Measurements from ENCODE around the gene DUS3L.

Gene DUS3L

GRCh38 chr19:5782322-5782721 is 8.6 kb downstream of the DUS3L start:
- TF ChIP-seq TAF1 (IDR thresholded peaks at IDR 0.05; ENCODE audit: borderline replicate concordance, insufficient read depth, low read length) (no peak), REST (IDR thresholded peaks at IDR 0.05; ENCODE audit: insufficient read depth in 1 of 2, low read depth in 2 of 2, low read length in 2 of 2) (no peak), POLR2AphosphoS5 (IDR thresholded peaks at IDR 0.05; ENCODE audit: low read depth, low read length) (no peak), SIN3A (IDR thresholded peaks at IDR 0.05; ENCODE audit: borderline replicate concordance, insufficient read depth, low read length) (no peak), FOXP2 (optimal IDR thresholded peaks at IDR 0.05; ENCODE audit: borderline replicate concordance, extremely low read depth, extremely low read length, insufficient read depth) (no peak)

GRCh38 chr19:5778402-5778801 is 12.6 kb downstream of the DUS3L start:
- TF ChIP-seq TAF1 (IDR thresholded peaks at IDR 0.05; ENCODE audit: borderline replicate concordance, insufficient read depth, low read length), result no peak
- TF ChIP-seq SIN3A (IDR thresholded peaks at IDR 0.05; ENCODE audit: borderline replicate concordance, insufficient read depth, low read length), result no peak
- no peak for TF ChIP-seq POLR2AphosphoS5 (IDR thresholded peaks at IDR 0.05; ENCODE audit: low read depth, low read length)

DNA sequence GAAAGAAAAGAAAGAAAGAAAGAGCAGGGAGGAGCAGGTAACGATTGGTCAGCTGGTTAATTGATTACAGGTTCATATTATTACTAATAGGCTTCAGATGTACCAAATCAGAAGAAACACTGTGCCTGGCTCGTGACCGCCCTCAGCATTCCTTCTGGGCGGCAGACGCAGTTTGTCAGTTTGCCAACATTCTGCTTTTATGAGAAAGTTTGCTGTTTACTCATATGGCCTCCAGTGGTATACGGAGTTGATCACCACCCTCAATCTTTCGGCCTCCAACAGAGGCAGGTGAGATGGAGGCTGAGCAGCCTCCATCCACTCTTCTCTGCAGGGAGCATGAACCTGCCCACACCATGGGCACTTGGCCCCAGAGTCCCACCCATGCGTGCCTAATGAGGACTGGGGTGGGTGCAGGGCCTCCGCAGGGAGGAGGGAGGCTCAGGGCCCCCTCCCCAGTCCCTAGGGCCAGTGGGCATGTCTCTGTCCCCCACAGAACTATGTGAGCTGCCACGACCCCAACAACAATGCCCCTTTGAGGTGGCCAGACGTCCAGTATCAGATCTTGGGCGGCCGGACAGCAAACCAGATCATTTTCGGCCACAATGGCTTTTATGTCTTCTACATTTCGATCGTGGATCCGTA is 15.2 kb downstream of the DUS3L start:
- TF ChIP-seq POLR2AphosphoS5 (IDR thresholded peaks at IDR 0.05; ENCODE audit: low read depth, low read length), result no peak
- no peak for TF ChIP-seq TAF1 (IDR thresholded peaks at IDR 0.05; ENCODE audit: borderline replicate concordance, insufficient read depth, low read length)
- no peak for TF ChIP-seq REST (IDR thresholded peaks at IDR 0.05; ENCODE audit: insufficient read depth in 1 of 2, low read depth in 2 of 2, low read length in 2 of 2)
- no peak for TF ChIP-seq SIN3A (IDR thresholded peaks at IDR 0.05; ENCODE audit: borderline replicate concordance, insufficient read depth, low read length)

DNA sequence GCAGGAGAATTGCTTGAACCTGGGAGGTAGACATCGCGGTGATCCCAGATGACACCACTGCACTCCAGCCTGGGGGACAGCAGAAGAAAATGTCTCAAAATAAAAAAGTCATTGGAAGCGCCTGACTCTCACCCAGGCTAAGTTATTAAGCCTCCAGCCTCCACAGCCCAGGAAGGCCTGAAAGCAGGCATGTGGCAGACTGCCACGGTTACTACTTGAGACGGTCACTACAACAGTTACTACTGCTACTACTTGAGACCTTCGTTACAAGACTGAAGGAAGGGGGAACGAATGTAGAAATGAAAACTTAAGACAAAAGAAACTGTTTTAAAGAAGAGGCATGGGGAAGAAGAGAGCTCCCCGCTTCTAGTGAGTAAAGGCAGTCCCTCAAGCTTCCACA is 16.0 kb downstream of the DUS3L start:
- TF ChIP-seq FOXP2 (optimal IDR thresholded peaks at IDR 0.05; ENCODE audit: borderline replicate concordance, extremely low read depth, extremely low read length, insufficient read depth), result no peak
- no peak for TF ChIP-seq TAF1 (IDR thresholded peaks at IDR 0.05; ENCODE audit: borderline replicate concordance, insufficient read depth, low read length)

DNA sequence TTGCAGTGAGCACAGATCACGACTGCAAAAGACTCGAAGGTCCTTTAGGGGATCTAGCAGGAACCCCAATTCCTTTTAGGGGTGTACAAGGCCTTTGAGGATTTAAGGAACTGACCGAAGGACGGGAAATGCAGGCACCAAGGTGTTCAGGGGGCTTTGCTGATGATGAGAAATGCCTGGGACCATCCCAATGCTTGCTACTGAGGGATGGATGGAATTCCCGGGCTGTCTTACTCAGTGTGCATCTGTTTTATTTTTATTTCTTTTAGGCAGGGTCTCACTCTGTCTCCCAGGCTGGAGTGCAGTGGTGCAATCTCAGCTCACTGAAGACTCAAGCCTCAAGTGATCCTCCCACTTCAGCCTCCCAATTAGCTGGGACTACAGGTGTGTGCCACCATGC is 17.7 kb downstream of the DUS3L start:
- no peak for TF ChIP-seq SIN3A (IDR thresholded peaks at IDR 0.05; ENCODE audit: borderline replicate concordance, insufficient read depth, low read length)
- TF ChIP-seq POLR2AphosphoS5 (IDR thresholded peaks at IDR 0.05; ENCODE audit: low read depth, low read length), result no peak
- no peak for TF ChIP-seq TAF1 (IDR thresholded peaks at IDR 0.05; ENCODE audit: borderline replicate concordance, insufficient read depth, low read length)
- TF ChIP-seq FOXP2 (optimal IDR thresholded peaks at IDR 0.05; ENCODE audit: borderline replicate concordance, extremely low read depth, extremely low read length, insufficient read depth), result no peak
- TF ChIP-seq REST (IDR thresholded peaks at IDR 0.05; ENCODE audit: insufficient read depth in 1 of 2, low read depth in 2 of 2, low read length in 2 of 2), result no peak

GRCh38 chr19:5772416-5772815 is 18.5 kb downstream of the DUS3L start:
- TF ChIP-seq POLR2AphosphoS5 (IDR thresholded peaks at IDR 0.05; ENCODE audit: low read depth, low read length), result no peak
- TF ChIP-seq FOXP2 (optimal IDR thresholded peaks at IDR 0.05; ENCODE audit: borderline replicate concordance, extremely low read depth, extremely low read length, insufficient read depth), result no peak
- TF ChIP-seq REST (IDR thresholded peaks at IDR 0.05; ENCODE audit: insufficient read depth in 1 of 2, low read depth in 2 of 2, low read length in 2 of 2), result no peak
- TF ChIP-seq TAF1 (IDR thresholded peaks at IDR 0.05; ENCODE audit: borderline replicate concordance, insufficient read depth, low read length), result no peak
- TF ChIP-seq SIN3A (IDR thresholded peaks at IDR 0.05; ENCODE audit: borderline replicate concordance, insufficient read depth, low read length), result no peak
